HG03135 (cell line): ENCODE results near the gene FOXO3.

Experiments
- ATAC-seq: cut with Tn5 transposase; IDR thresholded peaks from one replicate; pipeline ENCODE4 v1.9.1; 2021; ENCODE audit warnings: mild to moderate bottlenecking, moderate library complexity; ENCODE audit not compliant: unreplicated experiment

FOXO3 gene

GRCh38 chr6:108732091-108732870, 171.6 kb downstream of the FOXO3 start:
- no peak for ATAC-seq

DNA sequence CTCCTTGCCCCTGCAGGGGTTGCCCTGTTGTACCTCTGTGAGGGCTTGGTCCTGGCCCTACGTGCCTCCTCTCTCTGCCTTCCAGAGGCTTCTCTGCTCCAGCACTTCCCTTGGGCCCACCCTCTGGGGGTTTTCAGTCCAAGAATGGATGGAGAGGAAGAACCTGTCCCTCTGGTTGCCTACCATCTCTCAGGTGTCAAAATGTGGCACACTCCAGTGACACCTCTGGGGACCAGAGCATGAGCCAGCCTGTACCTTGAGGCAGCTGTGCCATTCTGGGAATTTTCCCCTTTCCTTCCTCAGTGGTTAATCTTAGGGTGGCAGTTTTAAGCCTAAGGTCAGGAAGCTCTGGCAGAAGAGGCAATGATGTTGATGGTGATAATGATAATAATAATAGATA, 172.3 kb downstream of the FOXO3 start:
- no peak for ATAC-seq

GRCh38 chr6:108733706-108734265, 173.1 kb downstream of the FOXO3 start:
- no peak for ATAC-seq
